ENCODE data around the gene RIBC1. TPM values are rescaled to one million over a fixed set of nuclear protein-coding genes. Genes with fewer than 3 reads are reported as not detected.

Gene RIBC1
- total and polyA plus RNA-seq, 9 of the 15 experiments (the other 6 are each of a cell fraction or from before 2014, with no cell fraction given): 0.07 to 0.51 (median 0.44) TPM

DNA sequence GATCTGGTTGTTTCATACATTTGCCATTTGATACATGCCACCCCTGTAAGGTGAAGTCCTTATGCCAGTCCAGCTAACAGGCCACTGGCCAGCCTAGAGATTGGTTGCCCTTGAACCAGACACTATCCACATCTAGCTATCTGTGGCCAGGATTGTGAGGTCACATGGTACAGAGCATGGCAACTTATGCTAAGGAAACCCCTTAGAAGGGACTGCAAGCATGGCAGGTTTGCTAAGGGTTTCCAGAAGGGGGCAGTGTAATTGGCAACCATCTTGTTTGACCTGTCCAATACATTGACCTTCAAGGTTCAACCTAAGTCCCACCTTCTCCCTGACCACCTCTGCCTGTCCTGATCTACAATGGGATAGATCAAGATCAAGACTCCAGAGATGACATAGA, 47.8 kb upstream of the RIBC1 start (continued):
- TF ChIP-seq, protein P1, sequence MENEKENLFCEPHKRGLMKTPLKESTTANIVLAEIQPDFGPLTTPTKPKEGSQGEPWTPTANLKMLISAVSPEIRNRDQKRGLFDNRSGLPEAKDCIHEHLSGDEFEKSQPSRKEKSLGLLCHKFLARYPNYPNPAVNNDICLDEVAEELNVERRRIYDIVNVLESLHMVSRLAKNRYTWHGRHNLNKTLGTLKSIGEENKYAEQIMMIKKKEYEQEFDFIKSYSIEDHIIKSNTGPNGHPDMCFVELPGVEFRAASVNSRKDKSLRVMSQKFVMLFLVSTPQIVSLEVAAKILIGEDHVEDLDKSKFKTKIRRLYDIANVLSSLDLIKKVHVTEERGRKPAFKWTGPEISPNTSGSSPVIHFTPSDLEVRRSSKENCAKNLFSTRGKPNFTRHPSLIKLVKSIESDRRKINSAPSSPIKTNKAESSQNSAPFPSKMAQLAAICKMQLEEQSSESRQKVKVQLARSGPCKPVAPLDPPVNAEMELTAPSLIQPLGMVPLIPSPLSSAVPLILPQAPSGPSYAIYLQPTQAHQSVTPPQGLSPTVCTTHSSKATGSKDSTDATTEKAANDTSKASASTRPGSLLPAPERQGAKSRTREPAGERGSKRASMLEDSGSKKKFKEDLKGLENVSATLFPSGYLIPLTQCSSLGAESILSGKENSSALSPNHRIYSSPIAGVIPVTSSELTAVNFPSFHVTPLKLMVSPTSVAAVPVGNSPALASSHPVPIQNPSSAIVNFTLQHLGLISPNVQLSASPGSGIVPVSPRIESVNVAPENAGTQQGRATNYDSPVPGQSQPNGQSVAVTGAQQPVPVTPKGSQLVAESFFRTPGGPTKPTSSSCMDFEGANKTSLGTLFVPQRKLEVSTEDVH (IDR thresholded peaks at IDR 0.05; ENCODE audit: low read depth, partially characterized antibody): no peak
- TF ChIP-seq, protein P2, sequence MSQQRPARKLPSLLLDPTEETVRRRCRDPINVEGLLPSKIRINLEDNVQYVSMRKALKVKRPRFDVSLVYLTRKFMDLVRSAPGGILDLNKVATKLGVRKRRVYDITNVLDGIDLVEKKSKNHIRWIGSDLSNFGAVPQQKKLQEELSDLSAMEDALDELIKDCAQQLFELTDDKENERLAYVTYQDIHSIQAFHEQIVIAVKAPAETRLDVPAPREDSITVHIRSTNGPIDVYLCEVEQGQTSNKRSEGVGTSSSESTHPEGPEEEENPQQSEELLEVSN (IDR thresholded peaks at IDR 0.05; ENCODE audit: borderline replicate concordance in 1 of 2, extremely low read depth in 1 of 2, insufficient read depth in 1 of 2, insufficient read length in 1 of 2, low read depth in 1 of 2, low read length in 1 of 2, poor library complexity in 1 of 2, severe bottlenecking in 1 of 2): peak in 1 of 2 experiments; percentile 16
- no peak for TF ChIP-seq RBM15 (IDR thresholded peaks at IDR 0.05; ENCODE audit: insufficient read depth, low read length)
- TF ChIP-seq RBM17 (IDR thresholded peaks at IDR 0.05; ENCODE audit: borderline replicate concordance, low read depth, low read length): no peak
- TF ChIP-seq CBX3 (IDR thresholded peaks at IDR 0.05; ENCODE audit: borderline replicate concordance in 1 of 2, low read length in 2 of 2): 0 out of 3 replicates have a peak, but pooled peaks of 1 of the 2 experiments have one; percentile 42
- peak; percentile 87 for TF ChIP-seq HDAC8 (tag; IDR thresholded peaks at IDR 0.05)
- no peak for TF ChIP-seq ZNF584 (CRISPR knock-in tag; IDR thresholded peaks at IDR 0.05; ENCODE audit: low read depth)
- TF ChIP-seq ZNF174 (CRISPR knock-in tag; IDR thresholded peaks at IDR 0.05): no peak
- TF ChIP-seq, protein P3, sequence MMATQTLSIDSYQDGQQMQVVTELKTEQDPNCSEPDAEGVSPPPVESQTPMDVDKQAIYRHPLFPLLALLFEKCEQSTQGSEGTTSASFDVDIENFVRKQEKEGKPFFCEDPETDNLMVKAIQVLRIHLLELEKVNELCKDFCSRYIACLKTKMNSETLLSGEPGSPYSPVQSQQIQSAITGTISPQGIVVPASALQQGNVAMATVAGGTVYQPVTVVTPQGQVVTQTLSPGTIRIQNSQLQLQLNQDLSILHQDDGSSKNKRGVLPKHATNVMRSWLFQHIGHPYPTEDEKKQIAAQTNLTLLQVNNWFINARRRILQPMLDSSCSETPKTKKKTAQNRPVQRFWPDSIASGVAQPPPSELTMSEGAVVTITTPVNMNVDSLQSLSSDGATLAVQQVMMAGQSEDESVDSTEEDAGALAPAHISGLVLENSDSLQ (IDR thresholded peaks at IDR 0.05): no peak
- TF ChIP-seq TAF9B (IDR thresholded peaks at IDR 0.05; ENCODE audit: partially characterized antibody): no peak
- TF ChIP-seq, protein P4, sequence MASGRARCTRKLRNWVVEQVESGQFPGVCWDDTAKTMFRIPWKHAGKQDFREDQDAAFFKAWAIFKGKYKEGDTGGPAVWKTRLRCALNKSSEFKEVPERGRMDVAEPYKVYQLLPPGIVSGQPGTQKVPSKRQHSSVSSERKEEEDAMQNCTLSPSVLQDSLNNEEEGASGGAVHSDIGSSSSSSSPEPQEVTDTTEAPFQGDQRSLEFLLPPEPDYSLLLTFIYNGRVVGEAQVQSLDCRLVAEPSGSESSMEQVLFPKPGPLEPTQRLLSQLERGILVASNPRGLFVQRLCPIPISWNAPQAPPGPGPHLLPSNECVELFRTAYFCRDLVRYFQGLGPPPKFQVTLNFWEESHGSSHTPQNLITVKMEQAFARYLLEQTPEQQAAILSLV (tag; IDR thresholded peaks at IDR 0.05): 0 out of 2 replicates have a peak, but pooled peaks have one; percentile 29
- TF ChIP-seq TCF3 (CRISPR knock-in tag; IDR thresholded peaks at IDR 0.05): no peak
- TF ChIP-seq SMARCA4 (IDR thresholded peaks at IDR 0.05): no peak
- TF ChIP-seq EP300 (IDR thresholded peaks at IDR 0.05; ENCODE audit: low read length): no peak
- TF ChIP-seq HDAC3 (IDR thresholded peaks at IDR 0.05; ENCODE audit: borderline replicate concordance, partially characterized antibody): no peak
- 0 out of 2 replicates have a peak, but pooled peaks have one; percentile 16 for TF ChIP-seq NR2C2 (CRISPR knock-in tag; IDR thresholded peaks at IDR 0.05)
- peak; percentile 72 for TF ChIP-seq NR2C2 (tag; IDR thresholded peaks at IDR 0.05)
- TF ChIP-seq KDM1A (IDR thresholded peaks at IDR 0.05): no peak
- TF ChIP-seq MEIS2 (IDR thresholded peaks at IDR 0.05; ENCODE audit: partially characterized antibody): no peak
- TF ChIP-seq GATAD2B (IDR thresholded peaks at IDR 0.05; ENCODE audit: borderline replicate concordance): no peak
- no peak for TF ChIP-seq ETV5 (CRISPR knock-in tag; IDR thresholded peaks at IDR 0.05; ENCODE audit: low read depth)
- TF ChIP-seq, protein P5, sequence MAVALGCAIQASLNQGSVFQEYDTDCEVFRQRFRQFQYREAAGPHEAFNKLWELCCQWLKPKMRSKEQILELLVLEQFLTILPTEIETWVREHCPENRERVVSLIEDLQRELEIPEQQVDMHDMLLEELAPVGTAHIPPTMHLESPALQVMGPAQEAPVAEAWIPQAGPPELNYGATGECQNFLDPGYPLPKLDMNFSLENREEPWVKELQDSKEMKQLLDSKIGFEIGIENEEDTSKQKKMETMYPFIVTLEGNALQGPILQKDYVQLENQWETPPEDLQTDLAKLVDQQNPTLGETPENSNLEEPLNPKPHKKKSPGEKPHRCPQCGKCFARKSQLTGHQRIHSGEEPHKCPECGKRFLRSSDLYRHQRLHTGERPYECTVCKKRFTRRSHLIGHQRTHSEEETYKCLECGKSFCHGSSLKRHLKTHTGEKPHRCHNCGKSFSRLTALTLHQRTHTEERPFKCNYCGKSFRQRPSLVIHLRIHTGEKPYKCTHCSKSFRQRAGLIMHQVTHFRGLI (CRISPR knock-in tag; IDR thresholded peaks at IDR 0.05): no peak
